WERI-Rb-1 (cell line): ENCODE data around the gene DAAM2.

Experiments used
- DNase-seq: peaks from one replicate; pipeline ENCODE4 v3.0.0-alpha.2; 2020
- H3K27ac ChIP-seq: fragments of 250-450 bp; sonication (Bioruptor Pico); 2 replicates; pipeline ENCODE4 v1.5.1; 2020; ENCODE audit warnings: mild to moderate bottlenecking, moderate library complexity
- H3K27me3 ChIP-seq: fragments of 250-450 bp; sonication (Bioruptor Pico); 2 replicates; pipeline ENCODE4 v1.5.1; 2021; ENCODE audit warnings: mild to moderate bottlenecking, low read depth, moderate library complexity; ENCODE audit not compliant: insufficient read depth, severe bottlenecking
- H3K36me3 ChIP-seq: fragments of 250-450 bp; sonication (Bioruptor Pico); 2 replicates; pipeline ENCODE4 v1.5.1; 2020; ENCODE audit warnings: mild to moderate bottlenecking, moderate library complexity
- H3K4me3 ChIP-seq: 2 replicates; pipeline ENCODE4 v1.5.1; 2011; ENCODE audit warnings: low read depth, mild to moderate bottlenecking, control low read depth, low read length
- H3K9me3 ChIP-seq: fragments of 250-450 bp; sonication (Bioruptor Pico); 2 replicates; pipeline ENCODE4 v1.5.1; 2021; ENCODE audit warnings: mild to moderate bottlenecking, moderate library complexity; ENCODE audit not compliant: severe bottlenecking
- CTCF ChIP-seq: IDR thresholded peaks from 2 replicates; pipeline ENCODE4 v1.5.1; 2011; ENCODE audit warnings: low read depth, mild to moderate bottlenecking, control low read depth, inconsistent platforms, low read length

The DAAM2 gene

GRCh38 chr6:39769012-39769411, 23.2 kb upstream of the DAAM2 start:
- DNase-seq: no peak
- H3K9me3 ChIP-seq: peaks cover 2% of the 10 kb centered on the region
- no peak overlapping the region for H3K4me3 ChIP-seq
- no peak for TF ChIP-seq CTCF
- no peaks in the 10 kb centered on the region for H3K27me3 ChIP-seq
- H3K36me3 ChIP-seq: no peaks in the 10 kb centered on the region
- no peak overlapping the region for H3K27ac ChIP-seq

GRCh38 chr6:39770446-39770845, 21.7 kb upstream of the DAAM2 start:
- peak; percentile 93 for DNase-seq

GRCh38 chr6:39772559-39773273, 19.5 kb upstream of the DAAM2 start:
- Histone ChIP-seq H3K27ac (no peak overlapping the region), H3K9me3 (no peaks in the 10 kb centered on the region), H3K4me3 (no peak overlapping the region), H3K27me3 (no peaks in the 10 kb centered on the region), H3K36me3 (no peaks in the 10 kb centered on the region)
- DNase-seq: no peak
- TF ChIP-seq CTCF: no peak

More at GRCh38 chr6:39770446-39770845, 21.7 kb upstream of the DAAM2 start:
- Histone ChIP-seq H3K36me3 (no peaks in the 10 kb centered on the region), H3K9me3 (peaks cover 2% of the 10 kb centered on the region), H3K27ac (peak overlapping the region; percentile 5), H3K27me3 (no peaks in the 10 kb centered on the region), H3K4me3 (no peak overlapping the region)
- peak; percentile 56 for TF ChIP-seq CTCF

DNA sequence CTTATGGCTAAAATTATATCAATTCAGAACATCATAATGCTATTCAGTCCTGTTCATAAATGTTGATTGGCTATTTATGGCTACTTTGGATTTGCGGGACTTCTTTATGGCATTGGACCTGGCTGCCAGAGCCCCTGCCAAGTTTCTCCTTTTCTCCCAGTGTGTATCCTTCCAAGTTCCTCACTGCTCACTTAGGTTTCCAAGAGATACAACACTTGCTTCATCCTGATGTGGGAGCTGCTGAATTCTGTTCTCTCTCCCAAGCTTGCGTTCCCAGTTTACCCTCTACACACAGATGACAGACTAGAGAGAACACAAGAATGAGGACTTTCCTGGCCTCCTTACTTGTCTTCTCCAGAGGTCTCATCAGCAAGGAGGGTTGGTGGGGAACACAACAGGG, 18.4 kb upstream of the DAAM2 start:
- no peaks in the 10 kb centered on the region for H3K36me3 ChIP-seq
- H3K27me3 ChIP-seq: no peaks in the 10 kb centered on the region
- H3K9me3 ChIP-seq: no peaks in the 10 kb centered on the region
- H3K27ac ChIP-seq: no peak overlapping the region
- TF ChIP-seq CTCF: no peak
- no peak overlapping the region for H3K4me3 ChIP-seq
- no peak for DNase-seq

GRCh38 chr6:39776581-39776980, 15.6 kb upstream of the DAAM2 start:
- TF ChIP-seq CTCF: no peak
- no peaks in the 10 kb centered on the region for H3K36me3 ChIP-seq
- H3K4me3 ChIP-seq: no peak overlapping the region
- no peaks in the 10 kb centered on the region for H3K27me3 ChIP-seq
- no peaks in the 10 kb centered on the region for H3K9me3 ChIP-seq
- H3K27ac ChIP-seq: no peak overlapping the region
- no peak for DNase-seq

DNA sequence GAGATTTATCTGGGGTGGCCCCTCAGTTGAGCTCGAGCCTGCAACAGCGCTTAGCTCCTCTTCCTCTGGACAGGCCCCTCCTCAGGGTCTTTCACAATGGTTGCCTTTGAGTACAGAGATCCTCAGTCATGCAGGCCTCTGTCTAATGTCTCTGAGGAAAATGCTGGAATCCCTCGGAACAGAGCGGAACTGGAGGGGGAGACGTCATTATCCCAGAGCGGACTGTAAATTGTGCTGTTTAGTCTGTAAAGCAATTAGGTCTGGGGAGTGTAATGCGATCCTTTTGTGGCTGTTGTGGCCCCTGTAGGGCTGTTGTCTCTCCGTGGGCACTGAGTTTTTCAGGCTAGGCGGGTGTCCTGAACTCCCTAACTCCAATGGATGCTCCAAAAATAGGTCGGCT, 15.0 kb upstream of the DAAM2 start:
- no peak for DNase-seq
- TF ChIP-seq CTCF: no peak
- no peaks in the 10 kb centered on the region for H3K9me3 ChIP-seq
- H3K4me3 ChIP-seq: no peak overlapping the region
- H3K27me3 ChIP-seq: no peaks in the 10 kb centered on the region
- no peak overlapping the region for H3K27ac ChIP-seq
- no peaks in the 10 kb centered on the region for H3K36me3 ChIP-seq
